Measurements from ENCODE around the gene AGBL5.

- TF ChIP-seq, protein P1, sequence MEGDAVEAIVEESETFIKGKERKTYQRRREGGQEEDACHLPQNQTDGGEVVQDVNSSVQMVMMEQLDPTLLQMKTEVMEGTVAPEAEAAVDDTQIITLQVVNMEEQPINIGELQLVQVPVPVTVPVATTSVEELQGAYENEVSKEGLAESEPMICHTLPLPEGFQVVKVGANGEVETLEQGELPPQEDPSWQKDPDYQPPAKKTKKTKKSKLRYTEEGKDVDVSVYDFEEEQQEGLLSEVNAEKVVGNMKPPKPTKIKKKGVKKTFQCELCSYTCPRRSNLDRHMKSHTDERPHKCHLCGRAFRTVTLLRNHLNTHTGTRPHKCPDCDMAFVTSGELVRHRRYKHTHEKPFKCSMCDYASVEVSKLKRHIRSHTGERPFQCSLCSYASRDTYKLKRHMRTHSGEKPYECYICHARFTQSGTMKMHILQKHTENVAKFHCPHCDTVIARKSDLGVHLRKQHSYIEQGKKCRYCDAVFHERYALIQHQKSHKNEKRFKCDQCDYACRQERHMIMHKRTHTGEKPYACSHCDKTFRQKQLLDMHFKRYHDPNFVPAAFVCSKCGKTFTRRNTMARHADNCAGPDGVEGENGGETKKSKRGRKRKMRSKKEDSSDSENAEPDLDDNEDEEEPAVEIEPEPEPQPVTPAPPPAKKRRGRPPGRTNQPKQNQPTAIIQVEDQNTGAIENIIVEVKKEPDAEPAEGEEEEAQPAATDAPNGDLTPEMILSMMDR (IDR thresholded peaks at IDR 0.05), result no peak
- no peak for TF ChIP-seq POLR2A (IDR thresholded peaks at IDR 0.05)
These were observed 33.7 kb downstream of the AGBL5 start for GRCh38 chr2:27085062-27085672.
